ENCODE measurements around the gene PRSS2.

GRCh38 chr7:142720986-142721385, 49.8 kb upstream of the PRSS2 start:
- no peak for TF ChIP-seq CTCF (IDR thresholded peaks at IDR 0.05; ENCODE audit: low read depth, low read length)
- no peak for TF ChIP-seq EZH2phosphoT487 (IDR thresholded peaks at IDR 0.05; ENCODE audit: low read depth)

Measured in OCI-LY3 (cell line).